Right lobe of liver (tissue), 6 donors: ENCODE measurements around the gene RASGRP1. TPM values are rescaled to one million over a fixed set of nuclear protein-coding genes. Genes with fewer than 3 reads are reported as not detected.

Source experiments
- ATAC-seq, 4 donors: fragments of 200-7000 bp; cut with Tn5 transposase; one replicate each; pipeline ENCODE4 v1.9.1; 2020; ENCODE audit warnings: mild to moderate bottlenecking in 4 of 4, moderate library complexity in 4 of 4
- DNase-seq, 3 donors: peaks; one replicate each; pipeline ENCODE4 v3.0.0-alpha.2; 2020
- H3K27ac ChIP-seq, 3 donors: fragments of 200-600 bp; one replicate each; pipeline ENCODE4 v1.8.0; 2022
- H3K27me3 ChIP-seq, 2 donors: fragments of 200-600 bp; one replicate each; pipeline ENCODE4 v1.8.0; 2022
- H3K36me3 ChIP-seq, 4 donors: fragments of 200-600 bp; sonication (generic) in 1 of 4; one replicate each; pipeline versions ENCODE4 v1.5.1 to v1.8.0; 2017 to 2022; ENCODE audit warnings: control low read depth in 1 of 4
- H3K4me1 ChIP-seq, 4 donors: fragments of 200-600 bp; sonication (generic) in 1 of 4; one replicate each; pipeline versions ENCODE4 v1.5.1 to v1.8.0; 2017 to 2022; ENCODE audit warnings: control low read depth in 1 of 4
- H3K4me3 ChIP-seq, 3 donors: fragments of 200-600 bp; one replicate each; pipeline ENCODE4 v1.8.0; 2022
- H3K9me3 ChIP-seq, 4 donors: fragments of 200-600 bp; sonication (generic) in 1 of 4; one replicate each; pipeline versions ENCODE4 v1.5.1 to v1.8.0; 2017 to 2022; ENCODE audit warnings: control low read depth in 1 of 4
- CTCF ChIP-seq, 4 donors: fragments of 200-600 bp in 3 of 4; fragments of 450-650 bp in 1 of 4; IDR thresholded peaks; one replicate each; pipeline versions ENCODE4 v1.5.1 to v1.8.0; 2016 to 2022; ENCODE audit warnings: antibody characterized with exemption in 4 of 4, mild to moderate bottlenecking in 2 of 4
- POLR2A ChIP-seq: fragments of 450-650 bp; IDR thresholded peaks from one replicate; pipeline ENCODE4 v1.6.1; 2017; ENCODE audit warnings: antibody characterized with exemption, mild to moderate bottlenecking
- WGBS: methylation state at CpG from one replicate; pipeline ENCODE4 v1.1.6; 2018; ENCODE audit warnings: low coverage, low lambda C conversion rate; ENCODE audit not compliant: insufficient coverage; ENCODE audit errors: missing lambda C conversion rate; 5-methylcytosine and 5-hydroxymethylcytosine counted together
- intact Hi-C, 2 donors: fragments of 100-400 bp; cut with DNase I; formaldehyde crosslinking; loops; one replicate each; pipeline versions ENCODE4 v1.11.2 to v1.14.1; 2022
- total RNA-seq, 6 experiments: library from RNA; depleted of rRNA in 2 of 6; stranded (reverse); fragments of >200 nt in 2 of 6; fragmentation: NEBNext Ultra II Directional in 3 of 6; extraction: Animal tissue kit (Norgen Biotek cat#: 25700) in 3 of 6; gene quantifications; one replicate each; pipeline versions ENCODE4 v1.1.0 to v1.2.4, GENCODE V29; 2016 to 2023
- donor health status: DM: no; HTN: yes; CAD: no.
- donor health status: DM: no; HTN: no; CAD: no.
- donor health status: DM: no; HTN: no; CAD: no.
- donor health status: DM: no; HTN: yes; CAD: no.
- donor health status: DM: no; HTN: yes; CAD: no.

RASGRP1 gene
- total RNA-seq, 6 experiments from 2014 or later = 0.11 to 0.64 (median 0.32) TPM

- 60% methylated on average over 5 of the region's 5 CpGs for WGBS
- Histone ChIP-seq H3K36me3 (no peaks in the 10 kb centered on the region), H3K27ac (no peak overlapping the region), H3K4me1 (no peaks in the 10 kb centered on the region), H3K4me3 (no peak overlapping the region), H3K27me3 (no peaks in the 10 kb centered on the region), H3K9me3 (no peaks in the 10 kb centered on the region)
- DNase-seq (no peak), ATAC-seq (no peak)
- TF ChIP-seq CTCF (IDR thresholded peaks at IDR 0.05) (no peak), POLR2A (no peak)
- intact Hi-C loops = no loop called here
These were observed 48.0 kb downstream of the RASGRP1 start for GRCh38 chr15:38516626-38517025.

GRCh38 chr15:38514601-38515000 lies 50.0 kb downstream of the RASGRP1 start:
- no peaks in the 10 kb centered on the region for H3K36me3 ChIP-seq
- H3K27me3 ChIP-seq = no peaks in the 10 kb centered on the region
- no peaks in the 10 kb centered on the region for H3K4me1 ChIP-seq
- H3K27ac ChIP-seq = no peak overlapping the region
- no peaks in the 10 kb centered on the region for H3K9me3 ChIP-seq
- ATAC-seq (no peak), DNase-seq (no peak)
- intact Hi-C loops = no loop called here
- no peak overlapping the region for H3K4me3 ChIP-seq
- TF ChIP-seq CTCF (IDR thresholded peaks at IDR 0.05) (no peak), POLR2A (no peak)
- 27% methylated on average over 2 of the region's 2 CpGs for WGBS

GRCh38 chr15:38512901-38513300 lies 51.7 kb downstream of the RASGRP1 start:
- 100% methylated on average over 1 of the region's 1 CpG for WGBS
- DNase-seq (no peak), ATAC-seq (no peak)
- Histone ChIP-seq H3K4me1 (no peaks in the 10 kb centered on the region), H3K4me3 (no peak overlapping the region), H3K36me3 (no peaks in the 10 kb centered on the region), H3K27ac (no peak overlapping the region), H3K27me3 (no peaks in the 10 kb centered on the region), H3K9me3 (no peaks in the 10 kb centered on the region)
- no peak for TF ChIP-seq POLR2A
- intact Hi-C loops = no loop called here

GRCh38 chr15:38509152-38509551 lies 55.5 kb downstream of the RASGRP1 start:
- no peak for TF ChIP-seq POLR2A
- TF ChIP-seq CTCF (IDR thresholded peaks at IDR 0.05) = no peak
- ATAC-seq (no peak), DNase-seq (no peak)
- 96% methylated on average over 2 of the region's 4 CpGs for WGBS
- H3K4me1 ChIP-seq = no peaks in the 10 kb centered on the region
- no peak overlapping the region for H3K27ac ChIP-seq
- no peak overlapping the region for H3K4me3 ChIP-seq
- H3K36me3 ChIP-seq = no peaks in the 10 kb centered on the region
- intact Hi-C loops = no loop called here
- no peaks in the 10 kb centered on the region for H3K27me3 ChIP-seq
- H3K9me3 ChIP-seq = no peaks in the 10 kb centered on the region

- no peak overlapping the region for H3K27ac ChIP-seq
- H3K4me1 ChIP-seq = no peaks in the 10 kb centered on the region
These were observed 56.0 kb downstream of the RASGRP1 start for GRCh38 chr15:38508647-38509046.

More at GRCh38 chr15:38508647-38509046, 56.0 kb downstream of the RASGRP1 start:
- no peaks in the 10 kb centered on the region for H3K36me3 ChIP-seq
- DNase-seq (no peak), ATAC-seq (no peak)
- H3K4me3 ChIP-seq = no peak overlapping the region
- H3K27me3 ChIP-seq = no peaks in the 10 kb centered on the region
- 29% methylated on average over 3 of the region's 3 CpGs for WGBS
- TF ChIP-seq POLR2A (no peak), CTCF (IDR thresholded peaks at IDR 0.05) (no peak)
- no peaks in the 10 kb centered on the region for H3K9me3 ChIP-seq
- intact Hi-C loops = no loop called here
